Measurements from ENCODE around the gene RNF168. TPM values are rescaled to one million over a fixed set of nuclear protein-coding genes. Genes with fewer than 3 reads are reported as not detected.
"Not testable (repeated sequence)": the region's sequence is repeated elsewhere in the genome, so short reads cannot be mapped to it uniquely, and the experiment has no call there.

The RNF168 gene
- total RNA-seq, 1 donor from 2014 or later = 25.1 TPM

DNA sequence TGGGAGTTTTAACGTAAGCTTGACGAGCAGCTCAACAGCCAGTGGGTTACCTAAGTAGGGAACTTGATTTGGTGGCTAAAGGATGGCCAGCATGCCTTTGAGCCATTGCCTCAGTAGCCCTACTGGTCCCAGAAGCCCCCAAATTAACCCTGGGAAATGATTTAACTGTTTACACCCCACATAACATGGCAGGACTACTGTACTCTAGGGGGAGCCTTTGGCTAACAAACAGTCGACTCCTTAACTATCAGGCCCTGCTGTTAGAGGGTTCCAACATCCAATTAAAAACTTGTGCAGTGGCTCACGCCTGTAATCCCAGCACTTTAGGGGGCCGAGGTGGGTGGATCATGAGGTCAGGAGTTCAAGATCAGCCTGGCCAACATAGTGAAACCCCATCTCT lies 21.0 kb upstream of the RNF168 start:
- no peaks in the 10 kb centered on the region for H3K4me1 ChIP-seq
- Mint-ChIP-seq H3K9me3 (peaks cover 50% of the 10 kb centered on the region), H3K4me1 (no peaks in the 10 kb centered on the region), H3K27ac (no peak overlapping the region), H3K4me3 (no peak overlapping the region), H3K36me3 (no peaks in the 10 kb centered on the region), H3K27me3 (ENCODE audit: insufficient read depth, low read depth) (peaks cover 11% of the 10 kb centered on the region)
- H3K4me3 ChIP-seq = no peak overlapping the region
- peaks cover 7% of the 10 kb centered on the region for H3K27me3 ChIP-seq
- H3K9ac ChIP-seq = no peak overlapping the region
- TF ChIP-seq, protein P1, sequence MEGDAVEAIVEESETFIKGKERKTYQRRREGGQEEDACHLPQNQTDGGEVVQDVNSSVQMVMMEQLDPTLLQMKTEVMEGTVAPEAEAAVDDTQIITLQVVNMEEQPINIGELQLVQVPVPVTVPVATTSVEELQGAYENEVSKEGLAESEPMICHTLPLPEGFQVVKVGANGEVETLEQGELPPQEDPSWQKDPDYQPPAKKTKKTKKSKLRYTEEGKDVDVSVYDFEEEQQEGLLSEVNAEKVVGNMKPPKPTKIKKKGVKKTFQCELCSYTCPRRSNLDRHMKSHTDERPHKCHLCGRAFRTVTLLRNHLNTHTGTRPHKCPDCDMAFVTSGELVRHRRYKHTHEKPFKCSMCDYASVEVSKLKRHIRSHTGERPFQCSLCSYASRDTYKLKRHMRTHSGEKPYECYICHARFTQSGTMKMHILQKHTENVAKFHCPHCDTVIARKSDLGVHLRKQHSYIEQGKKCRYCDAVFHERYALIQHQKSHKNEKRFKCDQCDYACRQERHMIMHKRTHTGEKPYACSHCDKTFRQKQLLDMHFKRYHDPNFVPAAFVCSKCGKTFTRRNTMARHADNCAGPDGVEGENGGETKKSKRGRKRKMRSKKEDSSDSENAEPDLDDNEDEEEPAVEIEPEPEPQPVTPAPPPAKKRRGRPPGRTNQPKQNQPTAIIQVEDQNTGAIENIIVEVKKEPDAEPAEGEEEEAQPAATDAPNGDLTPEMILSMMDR (IDR thresholded peaks at IDR 0.05) = peak; percentile 33
- TF ChIP-seq EZH2phosphoT487 (IDR thresholded peaks at IDR 0.05) (no peak), EZH2 (IDR thresholded peaks at IDR 0.05) (no peak)
- peaks cover 10% of the 10 kb centered on the region for H3K9me3 ChIP-seq (ENCODE audit: low read depth)
- H3K27ac ChIP-seq = no peak overlapping the region
- no peaks in the 10 kb centered on the region for H3K79me2 ChIP-seq (ENCODE audit: low read depth)
- no peaks in the 10 kb centered on the region for H3F3A ChIP-seq (ENCODE audit: low read depth)
- no peak overlapping the region for H2AFZ ChIP-seq (replicated peaks)
- no peaks in the 10 kb centered on the region for H4K20me1 ChIP-seq (ENCODE audit: low read depth)
- no peak overlapping the region for H3K4me2 ChIP-seq
- DNase-seq (ENCODE audit: low spot score) = peak; percentile 30
- no peaks in the 10 kb centered on the region for H3K36me3 ChIP-seq

DNA sequence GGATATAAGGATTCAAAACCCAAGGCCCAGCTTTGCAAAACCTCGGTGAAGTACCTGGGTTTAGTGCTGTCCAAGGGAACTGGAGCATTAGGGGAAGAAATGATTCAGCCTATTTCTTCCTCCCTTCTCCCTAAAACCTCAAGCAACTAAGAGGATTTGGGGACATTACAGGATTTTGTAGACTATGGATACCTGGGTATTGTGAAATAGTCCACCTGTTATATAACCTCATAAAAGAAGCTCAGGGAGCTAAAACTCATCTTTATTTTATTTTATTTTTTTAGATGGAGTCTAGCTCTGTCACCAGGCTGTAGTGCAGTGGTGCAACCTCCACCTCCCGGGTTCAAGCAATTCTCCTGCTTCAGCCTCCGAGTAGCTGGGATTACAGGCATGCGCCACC lies 20.3 kb upstream of the RNF168 start:
- Mint-ChIP-seq H3K4me3 (no peak overlapping the region), H3K9me3 (peaks cover 54% of the 10 kb centered on the region), H3K4me1 (no peaks in the 10 kb centered on the region), H3K36me3 (no peaks in the 10 kb centered on the region), H3K27me3 (ENCODE audit: insufficient read depth, low read depth) (peaks cover 11% of the 10 kb centered on the region), H3K27ac (no peak overlapping the region)
- Histone ChIP-seq H3K27me3 (peaks cover 7% of the 10 kb centered on the region), H3K9ac (no peak overlapping the region), H3K4me1 (no peaks in the 10 kb centered on the region), H3K4me3 (no peak overlapping the region), H3K79me2 (ENCODE audit: low read depth) (no peaks in the 10 kb centered on the region), H3K9me3 (ENCODE audit: low read depth) (peaks cover 14% of the 10 kb centered on the region), H3K4me2 (no peak overlapping the region), H4K20me1 (ENCODE audit: low read depth) (no peaks in the 10 kb centered on the region), H3K27ac (no peak overlapping the region), H3K36me3 (no peaks in the 10 kb centered on the region), H2AFZ (replicated peaks) (no peak overlapping the region), H3F3A (ENCODE audit: low read depth) (no peaks in the 10 kb centered on the region)
- TF ChIP-seq, protein P1 (IDR thresholded peaks at IDR 0.05) = no peak
- no peak for TF ChIP-seq EZH2 (IDR thresholded peaks at IDR 0.05)
- TF ChIP-seq EZH2phosphoT487 (IDR thresholded peaks at IDR 0.05) = no peak
- DNase-seq (ENCODE audit: low spot score) = no peak

DNA sequence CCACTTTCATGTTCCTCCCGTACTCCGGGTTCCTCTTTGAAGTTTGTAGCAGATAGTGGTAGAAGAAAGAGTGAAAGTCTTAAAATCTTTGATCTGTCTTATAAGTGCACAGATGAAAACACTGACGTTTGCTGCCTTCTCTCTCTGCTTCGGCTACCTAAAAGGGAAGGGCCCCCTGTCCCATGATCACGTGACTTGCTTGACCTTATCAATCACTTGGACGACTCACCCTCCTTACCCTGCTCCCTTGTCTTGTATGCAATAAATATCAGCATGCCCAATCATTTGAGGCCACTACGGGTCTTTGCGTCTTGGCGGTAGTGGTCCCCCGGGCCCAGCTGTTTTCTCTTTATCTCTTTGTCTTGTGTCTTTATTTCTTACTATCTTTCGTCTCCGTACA lies 17.7 kb upstream of the RNF168 start:
- H3K36me3 Mint-ChIP-seq = not testable (repeated sequence)

DNA sequence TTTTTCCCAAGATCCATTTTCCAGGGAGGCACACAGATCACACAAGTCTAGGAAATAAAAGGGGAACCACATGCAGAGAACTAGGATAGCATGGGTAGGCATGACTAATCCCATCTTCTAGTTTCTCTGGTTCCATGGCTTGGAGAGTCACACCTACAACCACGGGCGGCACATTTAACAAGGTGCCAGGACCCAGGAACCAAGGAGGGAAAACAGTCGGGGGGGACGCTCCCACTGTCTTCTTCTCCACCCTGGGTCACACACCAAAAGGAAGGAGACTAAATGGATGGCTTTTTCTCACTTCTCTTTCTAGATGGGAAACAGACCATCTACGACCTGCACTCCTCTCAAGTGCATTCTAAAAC lies 16.1 kb upstream of the RNF168 start:
- H3K4me2 ChIP-seq = no peak overlapping the region
- no peak for TF ChIP-seq EZH2phosphoT487 (IDR thresholded peaks at IDR 0.05)
- no peak for TF ChIP-seq EZH2 (IDR thresholded peaks at IDR 0.05)
- TF ChIP-seq, protein P1 (IDR thresholded peaks at IDR 0.05) = no peak
- no peaks in the 10 kb centered on the region for H3K27me3 ChIP-seq
- peaks cover 14% of the 10 kb centered on the region for H3K9me3 ChIP-seq (ENCODE audit: low read depth)
- Mint-ChIP-seq H3K4me3 (no peak overlapping the region), H3K27ac (no peak overlapping the region), H3K36me3 (no peaks in the 10 kb centered on the region), H3K27me3 (ENCODE audit: insufficient read depth, low read depth) (peaks cover 10% of the 10 kb centered on the region), H3K9me3 (peaks cover 54% of the 10 kb centered on the region), H3K4me1 (no peaks in the 10 kb centered on the region)
- no peak overlapping the region for H3K9ac ChIP-seq
- no peak overlapping the region for H3K27ac ChIP-seq
- H2AFZ ChIP-seq (replicated peaks) = no peak overlapping the region
- H3K36me3 ChIP-seq = no peaks in the 10 kb centered on the region
- no peak for DNase-seq (ENCODE audit: low spot score)
- H4K20me1 ChIP-seq (ENCODE audit: low read depth) = no peaks in the 10 kb centered on the region
- H3F3A ChIP-seq (ENCODE audit: low read depth) = no peaks in the 10 kb centered on the region
- no peaks in the 10 kb centered on the region for H3K79me2 ChIP-seq (ENCODE audit: low read depth)
- H3K4me3 ChIP-seq = no peak overlapping the region
- H3K4me1 ChIP-seq = no peaks in the 10 kb centered on the region

More for the DNA sequence above, 17.7 kb upstream of the RNF168 start:
- H3K9me3 Mint-ChIP-seq = peaks cover 58% of the 10 kb centered on the region
- H3K27ac ChIP-seq; H3K4me1 ChIP-seq; H3K27me3 ChIP-seq; H3K79me2 ChIP-seq (ENCODE audit: low read depth); H3K4me3 ChIP-seq; H3K27me3 Mint-ChIP-seq (ENCODE audit: insufficient read depth, low read depth); H4K20me1 ChIP-seq (ENCODE audit: low read depth); H3K4me2 ChIP-seq; H3K4me1 Mint-ChIP-seq; DNase-seq (ENCODE audit: low spot score); H3K27ac Mint-ChIP-seq; H3K4me3 Mint-ChIP-seq; H3F3A ChIP-seq (ENCODE audit: low read depth); H3K36me3 ChIP-seq; H2AFZ ChIP-seq (replicated peaks); H3K9ac ChIP-seq: not testable (repeated sequence)
- H3K9me3 ChIP-seq (ENCODE audit: low read depth) = peaks cover 14% of the 10 kb centered on the region
